Thoracic aorta (tissue), 2 donors: ENCODE data around the gene SLC25A30. TPM values are rescaled to one million over a fixed set of nuclear protein-coding genes. Genes with fewer than 3 reads are reported as not detected.
"Not testable (repeated sequence)": the region's sequence is repeated elsewhere in the genome, so short reads cannot be mapped to it uniquely, and the experiment has no call there.

ENCODE experiments used
- ATAC-seq: fragments of 150-250 bp; one replicate; pipeline ENCODE4 v1.8.0; 2017; ENCODE audit warnings: low read depth; ENCODE audit not compliant: insufficient number of reproducible peaks, low FRiP score
- DNase-seq: peaks from one replicate; pipeline ENCODE4 v3.0.0-alpha.2; 2020; ENCODE audit warnings: low spot score
- H3K27ac ChIP-seq, 2 donors: fragments of 200-600 bp; sonication (generic); 1 replicate in 1 of 2; 2 replicates in 1 of 2; pipeline ENCODE4 v1.5.1; 2016; ENCODE audit warnings: mild to moderate bottlenecking in 2 of 2, moderate library complexity in 2 of 2
- H3K27me3 ChIP-seq: fragments of 200-600 bp; sonication (generic); replicated peaks from 2 replicates; pipeline ENCODE4 v1.6.0; 2016; ENCODE audit warnings: mild to moderate bottlenecking; ENCODE audit not compliant: insufficient read depth
- H3K36me3 ChIP-seq: fragments of 200-600 bp; sonication (generic); one replicate; pipeline ENCODE4 v1.5.1; 2016
- H3K4me1 ChIP-seq, 2 donors: fragments of 200-600 bp; sonication (generic); 1 replicate in 1 of 2; 2 replicates in 1 of 2; pipeline versions ENCODE4 v1.5.1 to v1.6.0; 2016; ENCODE audit warnings: low read depth in 2 of 2, mild to moderate bottlenecking in 1 of 2; ENCODE audit not compliant: control insufficient read depth in 1 of 2
- H3K4me3 ChIP-seq: fragments of 200-600 bp; sonication (generic); 2 replicates; pipeline ENCODE4 v1.5.1; 2016; ENCODE audit warnings: mild to moderate bottlenecking
- H3K9me3 ChIP-seq: fragments of 200-600 bp; sonication (generic); 2 replicates; pipeline ENCODE4 v1.5.1; 2016
- CTCF ChIP-seq: fragments of 200-600 bp; sonication (generic); IDR thresholded peaks from one replicate; pipeline ENCODE4 v1.5.1; 2019; ENCODE audit warnings: antibody characterized with exemption
- total RNA-seq, 2 donors: library from RNA; depleted of rRNA; stranded (reverse); fragments of >200 nt; gene quantifications; one replicate each; pipeline versions ENCODE4 v1.1.0 to v1.2.3, GENCODE V29; 2016

Gene SLC25A30
- total RNA-seq, 2 donors from 2014 or later, result 18.7 to 19.9 TPM

- ATAC-seq (no peak), DNase-seq (no peak)
- H3K4me1 ChIP-seq, result peaks cover 0 to 11% of the 10 kb centered on the region in 2 donors
- no peak for TF ChIP-seq CTCF
- peaks cover 5% of the 10 kb centered on the region for H3K36me3 ChIP-seq
- H3K4me3 ChIP-seq, result no peak overlapping the region
- no peaks in the 10 kb centered on the region for H3K27me3 ChIP-seq
- no peaks in the 10 kb centered on the region for H3K9me3 ChIP-seq
- H3K27ac ChIP-seq, result no peak overlapping the region
Observed at GRCh38 chr13:45391926-45392325, 26.2 kb downstream of the SLC25A30 start.

GRCh38 chr13:45391128-45391527, 27.0 kb downstream of the SLC25A30 start:
- ATAC-seq, result not testable (repeated sequence)

GRCh38 chr13:45390348-45390747, 27.8 kb downstream of the SLC25A30 start:
- ATAC-seq, H3K36me3 ChIP-seq, H3K4me1 ChIP-seq, H3K4me3 ChIP-seq, H3K27me3 ChIP-seq, H3K27ac ChIP-seq, H3K9me3 ChIP-seq, DNase-seq: not testable (repeated sequence)

More at GRCh38 chr13:45391128-45391527, 27.0 kb downstream of the SLC25A30 start:
- DNase-seq, H3K36me3 ChIP-seq, H3K27me3 ChIP-seq, H3K9me3 ChIP-seq, H3K4me1 ChIP-seq, H3K4me3 ChIP-seq, H3K27ac ChIP-seq: not testable (repeated sequence)

GRCh38 chr13:45388664-45389063, 29.5 kb downstream of the SLC25A30 start:
- Histone ChIP-seq H3K4me3 (no peak overlapping the region), H3K27ac (no peak overlapping the region), H3K4me1 (no peaks in the 10 kb centered on the region), H3K9me3 (no peaks in the 10 kb centered on the region), H3K36me3 (peaks cover 8% of the 10 kb centered on the region), H3K27me3 (no peaks in the 10 kb centered on the region)
- DNase-seq, result no peak
- no peak for TF ChIP-seq CTCF
- ATAC-seq, result no peak

GRCh38 chr13:45386892-45387575, 31.1 kb downstream of the SLC25A30 start:
- H3K9me3 ChIP-seq, H3K27me3 ChIP-seq, H3K36me3 ChIP-seq, H3K4me3 ChIP-seq, H3K27ac ChIP-seq, ATAC-seq, DNase-seq, H3K4me1 ChIP-seq: not testable (repeated sequence)

GRCh38 chr13:45385907-45386553, 32.1 kb downstream of the SLC25A30 start:
- ATAC-seq, result no peak
- H3K27ac ChIP-seq, result no peak overlapping the region
- H3K27me3 ChIP-seq, result no peaks in the 10 kb centered on the region
- no peaks in the 10 kb centered on the region for H3K4me1 ChIP-seq
- H3K36me3 ChIP-seq, result peaks cover 3% of the 10 kb centered on the region
- no peak for DNase-seq
- H3K9me3 ChIP-seq, result no peaks in the 10 kb centered on the region
- H3K4me3 ChIP-seq, result no peak overlapping the region
- no peak for TF ChIP-seq CTCF
